ENCODE measurements around the gene CACNB1. TPM values are rescaled to one million over a fixed set of nuclear protein-coding genes. Genes with fewer than 3 reads are reported as not detected.

The CACNB1 gene
- total RNA-seq, 1 donor = 5.8 TPM

- H3K27ac ChIP-seq (ENCODE audit: low read depth, low read length) = no peak overlapping the region
- H4K20me1 ChIP-seq (ENCODE audit: insufficient read depth, low read length) = no peaks in the 10 kb centered on the region
- H3K9me3 ChIP-seq (ENCODE audit: low read depth, low read length) = no peaks in the 10 kb centered on the region
- no peak overlapping the region for H3K4me2 ChIP-seq (ENCODE audit: insufficient read depth, low read length)
- no peak overlapping the region for H2AFZ ChIP-seq (ENCODE audit: low read length)
- peaks cover 10% of the 10 kb centered on the region for H3K27me3 ChIP-seq (ENCODE audit: insufficient read depth, low read length)
- H3K79me2 ChIP-seq (ENCODE audit: insufficient read depth, low read length) = no peaks in the 10 kb centered on the region
- H3K36me3 ChIP-seq (ENCODE audit: insufficient read depth, low read length) = no peaks in the 10 kb centered on the region
- DNase-seq (ENCODE audit: insufficient read length, low spot score, missing footprints) = no peak
- no peak overlapping the region for H3K4me3 ChIP-seq (ENCODE audit: insufficient read depth, low read length)
- TF ChIP-seq CTCF (IDR thresholded peaks at IDR 0.05; ENCODE audit: extremely low read depth, low read depth, low read length) = no peak
- peaks cover 29% of the 10 kb centered on the region for H3K4me1 ChIP-seq (ENCODE audit: insufficient read depth, low read length)
These were observed 32.9 kb upstream of the CACNB1 start for GRCh38 chr17:39230361-39230760.

GRCh38 chr17:39229274-39229913 is 31.9 kb upstream of the CACNB1 start:
- peak overlapping the region; percentile 63 for H2AFZ ChIP-seq (ENCODE audit: low read length)

DNA sequence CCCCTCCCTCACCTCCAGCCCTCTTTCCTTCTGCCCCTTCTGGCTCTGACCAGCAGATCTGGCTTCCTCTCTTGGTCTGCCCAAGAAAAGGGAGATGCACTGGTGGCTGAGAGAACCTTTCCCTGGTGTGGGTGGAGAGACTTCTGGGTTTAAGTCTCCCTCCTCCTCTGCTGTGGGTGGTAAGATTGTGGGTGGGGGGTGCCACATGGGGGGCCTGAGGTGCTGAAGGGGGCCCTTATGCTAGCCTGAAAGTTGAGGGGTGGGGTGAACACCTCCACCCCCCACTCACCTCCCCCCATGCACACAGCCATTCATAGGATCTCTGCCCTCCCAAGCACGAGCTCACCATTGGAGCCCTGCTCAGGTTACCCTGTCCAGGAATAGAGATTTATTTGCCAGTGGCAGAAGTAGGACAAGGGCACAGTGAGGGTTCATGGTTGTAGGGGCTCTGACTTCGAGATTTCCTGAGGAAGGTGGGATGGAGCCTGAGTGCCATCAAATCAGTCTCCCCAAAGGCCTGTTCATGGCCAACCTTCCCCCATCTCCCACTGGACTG is 30.0 kb upstream of the CACNB1 start:
- no peak for TF ChIP-seq CTCF (IDR thresholded peaks at IDR 0.05; ENCODE audit: extremely low read depth, low read depth, low read length)
- no peaks in the 10 kb centered on the region for H3K79me2 ChIP-seq (ENCODE audit: insufficient read depth, low read length)
- H3K27me3 ChIP-seq (ENCODE audit: insufficient read depth, low read length) = peaks cover 12% of the 10 kb centered on the region
- no peaks in the 10 kb centered on the region for H3K9me3 ChIP-seq (ENCODE audit: low read depth, low read length)
- DNase-seq (ENCODE audit: insufficient read length, low spot score, missing footprints) = peak; percentile 82
- H3K36me3 ChIP-seq (ENCODE audit: insufficient read depth, low read length) = no peaks in the 10 kb centered on the region
- H4K20me1 ChIP-seq (ENCODE audit: insufficient read depth, low read length) = peaks cover 4% of the 10 kb centered on the region
- peaks cover 40% of the 10 kb centered on the region for H3K4me1 ChIP-seq (ENCODE audit: insufficient read depth, low read length)
- H3K27ac ChIP-seq (ENCODE audit: low read depth, low read length) = no peak overlapping the region
- no peak overlapping the region for H3K4me3 ChIP-seq (ENCODE audit: insufficient read depth, low read length)
- no peak overlapping the region for H2AFZ ChIP-seq (ENCODE audit: low read length)
- no peak overlapping the region for H3K4me2 ChIP-seq (ENCODE audit: insufficient read depth, low read length)

More at GRCh38 chr17:39229274-39229913, 31.9 kb upstream of the CACNB1 start:
- TF ChIP-seq CTCF (IDR thresholded peaks at IDR 0.05; ENCODE audit: extremely low read depth, low read depth, low read length) = no peak
- Histone ChIP-seq H3K4me2 (ENCODE audit: insufficient read depth, low read length) (peak overlapping the region; percentile 46), H4K20me1 (ENCODE audit: insufficient read depth, low read length) (no peaks in the 10 kb centered on the region), H3K36me3 (ENCODE audit: insufficient read depth, low read length) (no peaks in the 10 kb centered on the region), H3K27me3 (ENCODE audit: insufficient read depth, low read length) (peaks cover 12% of the 10 kb centered on the region), H3K9me3 (ENCODE audit: low read depth, low read length) (no peaks in the 10 kb centered on the region), H3K27ac (ENCODE audit: low read depth, low read length) (peak overlapping the region; percentile 18), H3K4me3 (ENCODE audit: insufficient read depth, low read length) (no peak overlapping the region), H3K79me2 (ENCODE audit: insufficient read depth, low read length) (no peaks in the 10 kb centered on the region), H3K4me1 (ENCODE audit: insufficient read depth, low read length) (peaks cover 29% of the 10 kb centered on the region)
- peak; percentile 99 for DNase-seq (ENCODE audit: insufficient read length, low spot score, missing footprints)

GRCh38 chr17:39225959-39226683 is 28.7 kb upstream of the CACNB1 start:
- TF ChIP-seq CTCF (IDR thresholded peaks at IDR 0.05; ENCODE audit: extremely low read depth, low read depth, low read length) = no peak
- Histone ChIP-seq H2AFZ (ENCODE audit: low read length) (no peak overlapping the region), H3K36me3 (ENCODE audit: insufficient read depth, low read length) (no peaks in the 10 kb centered on the region), H4K20me1 (ENCODE audit: insufficient read depth, low read length) (peaks cover 4% of the 10 kb centered on the region), H3K27me3 (ENCODE audit: insufficient read depth, low read length) (peaks cover 12% of the 10 kb centered on the region), H3K4me2 (ENCODE audit: insufficient read depth, low read length) (peak overlapping the region; percentile 80), H3K27ac (ENCODE audit: low read depth, low read length) (no peak overlapping the region), H3K79me2 (ENCODE audit: insufficient read depth, low read length) (no peaks in the 10 kb centered on the region), H3K9me3 (ENCODE audit: low read depth, low read length) (no peaks in the 10 kb centered on the region), H3K4me1 (ENCODE audit: insufficient read depth, low read length) (peaks cover 31% of the 10 kb centered on the region), H3K4me3 (ENCODE audit: insufficient read depth, low read length) (peak overlapping the region; percentile 60)
- DNase-seq (ENCODE audit: insufficient read length, low spot score, missing footprints) = peak; percentile 95

Measured in osteoblast (primary cell).